ENCODE measurements around the gene ALKBH4. TPM values are rescaled to one million over a fixed set of nuclear protein-coding genes. Genes with fewer than 3 reads are reported as not detected.

The ALKBH4 gene
- total RNA-seq, 1 experiment from 2014 or later = 26.4 TPM

GRCh38 chr7:102454468-102454867, 10.2 kb downstream of the ALKBH4 start:
- Histone ChIP-seq H3K36me3 (peaks cover 39% of the 10 kb centered on the region), H3K9me3 (replicated peaks) (no peaks in the 10 kb centered on the region), H3K4me1 (replicated peaks) (no peaks in the 10 kb centered on the region), H3K4me3 (no peak overlapping the region), H3K27ac (no peak overlapping the region), H3K27me3 (replicated peaks) (no peaks in the 10 kb centered on the region)
- DNase-seq (ENCODE audit: low read depth in 1 of 2, low spot score in 2 of 2) = no peak

- Histone ChIP-seq H3K36me3 (peaks cover 35% of the 10 kb centered on the region), H3K9me3 (replicated peaks) (no peaks in the 10 kb centered on the region), H3K4me3 (no peak overlapping the region), H3K27me3 (replicated peaks) (no peaks in the 10 kb centered on the region), H3K4me1 (replicated peaks) (peaks cover 5% of the 10 kb centered on the region), H3K27ac (no peak overlapping the region)
- no peak for DNase-seq (ENCODE audit: low read depth in 1 of 2, low spot score in 2 of 2)
Measured at GRCh38 chr7:102453319-102453718, 11.3 kb downstream of the ALKBH4 start.

- Histone ChIP-seq H3K36me3 (peaks cover 27% of the 10 kb centered on the region), H3K27ac (no peak overlapping the region), H3K4me1 (replicated peaks) (peaks cover 13% of the 10 kb centered on the region), H3K4me3 (no peak overlapping the region), H3K27me3 (replicated peaks) (no peaks in the 10 kb centered on the region), H3K9me3 (replicated peaks) (no peaks in the 10 kb centered on the region)
- no peak for DNase-seq (ENCODE audit: low read depth in 1 of 2, low spot score in 2 of 2)
Measured at GRCh38 chr7:102452451-102452850, 12.2 kb downstream of the ALKBH4 start.

- Histone ChIP-seq H3K27me3 (replicated peaks) (no peaks in the 10 kb centered on the region), H3K4me3 (no peak overlapping the region), H3K36me3 (peaks cover 28% of the 10 kb centered on the region), H3K9me3 (replicated peaks) (no peaks in the 10 kb centered on the region), H3K4me1 (replicated peaks) (peaks cover 22% of the 10 kb centered on the region), H3K27ac (no peak overlapping the region)
- DNase-seq (ENCODE audit: low read depth in 1 of 2, low spot score in 2 of 2) = no peak
Measured at GRCh38 chr7:102451371-102452054, 13.2 kb downstream of the ALKBH4 start.

- no peak overlapping the region for H3K4me3 ChIP-seq
- DNase-seq (ENCODE audit: low read depth in 1 of 2, low spot score in 2 of 2) = no peak
- no peaks in the 10 kb centered on the region for H3K27me3 ChIP-seq (replicated peaks)
- no peaks in the 10 kb centered on the region for H3K9me3 ChIP-seq (replicated peaks)
- peaks cover 22% of the 10 kb centered on the region for H3K4me1 ChIP-seq (replicated peaks)
- peaks cover 21% of the 10 kb centered on the region for H3K36me3 ChIP-seq
- no peak overlapping the region for H3K27ac ChIP-seq
Measured at GRCh38 chr7:102450242-102450641, 14.4 kb downstream of the ALKBH4 start.

GRCh38 chr7:102449136-102449535, 15.5 kb downstream of the ALKBH4 start:
- Histone ChIP-seq H3K27ac (no peak overlapping the region), H3K36me3 (peaks cover 19% of the 10 kb centered on the region), H3K9me3 (replicated peaks) (no peaks in the 10 kb centered on the region), H3K4me1 (replicated peaks) (peaks cover 22% of the 10 kb centered on the region), H3K4me3 (no peak overlapping the region), H3K27me3 (replicated peaks) (no peaks in the 10 kb centered on the region)
- DNase-seq (ENCODE audit: low read depth in 1 of 2, low spot score in 2 of 2) = no peak

- Histone ChIP-seq H3K9me3 (replicated peaks) (no peaks in the 10 kb centered on the region), H3K27me3 (replicated peaks) (no peaks in the 10 kb centered on the region), H3K4me3 (no peak overlapping the region), H3K27ac (no peak overlapping the region), H3K36me3 (peaks cover 20% of the 10 kb centered on the region), H3K4me1 (replicated peaks) (peaks cover 22% of the 10 kb centered on the region)
- no peak for DNase-seq (ENCODE audit: low read depth in 1 of 2, low spot score in 2 of 2)
Measured at GRCh38 chr7:102447311-102447710, 17.4 kb downstream of the ALKBH4 start.

- Histone ChIP-seq H3K27me3 (replicated peaks) (no peaks in the 10 kb centered on the region), H3K36me3 (peaks cover 28% of the 10 kb centered on the region), H3K9me3 (replicated peaks) (no peaks in the 10 kb centered on the region), H3K4me3 (no peak overlapping the region), H3K4me1 (replicated peaks) (peaks cover 22% of the 10 kb centered on the region), H3K27ac (no peak overlapping the region)
- DNase-seq (ENCODE audit: low read depth in 1 of 2, low spot score in 2 of 2) = no peak
Measured at GRCh38 chr7:102446387-102447156, 18.1 kb downstream of the ALKBH4 start.

GRCh38 chr7:102445674-102446071, 19.0 kb downstream of the ALKBH4 start:
- H3K4me1 ChIP-seq (replicated peaks) = peaks cover 27% of the 10 kb centered on the region
- H3K27ac ChIP-seq = no peak overlapping the region
- no peaks in the 10 kb centered on the region for H3K9me3 ChIP-seq (replicated peaks)
- DNase-seq (ENCODE audit: low read depth in 1 of 2, low spot score in 2 of 2) = no peak
- peaks cover 29% of the 10 kb centered on the region for H3K36me3 ChIP-seq
- H3K27me3 ChIP-seq (replicated peaks) = no peaks in the 10 kb centered on the region
- H3K4me3 ChIP-seq = no peak overlapping the region

- H3K27me3 ChIP-seq (replicated peaks) = no peaks in the 10 kb centered on the region
- peaks cover 32% of the 10 kb centered on the region for H3K4me1 ChIP-seq (replicated peaks)
- H3K27ac ChIP-seq = no peak overlapping the region
- H3K9me3 ChIP-seq (replicated peaks) = no peaks in the 10 kb centered on the region
- no peak overlapping the region for H3K4me3 ChIP-seq
- DNase-seq (ENCODE audit: low read depth in 1 of 2, low spot score in 2 of 2) = no peak
- H3K36me3 ChIP-seq = peaks cover 29% of the 10 kb centered on the region
Measured at GRCh38 chr7:102444961-102445673, 19.5 kb downstream of the ALKBH4 start.

- peak overlapping the region; percentile 50 for H3K27ac ChIP-seq
- peak; percentile 86 to 95 for DNase-seq (ENCODE audit: low read depth in 1 of 2, low spot score in 2 of 2)
Measured at GRCh38 chr7:102439963-102440795, 24.5 kb downstream of the ALKBH4 start.

GRCh38 chr7:102436118-102436517, 28.5 kb downstream of the ALKBH4 start:
- DNase-seq (ENCODE audit: low read depth in 1 of 2, low spot score in 2 of 2) = no peak
- Histone ChIP-seq H3K27ac (no peak overlapping the region), H3K9me3 (replicated peaks) (no peaks in the 10 kb centered on the region), H3K27me3 (replicated peaks) (no peaks in the 10 kb centered on the region), H3K4me1 (replicated peaks) (peaks cover 32% of the 10 kb centered on the region), H3K36me3 (peaks cover 17% of the 10 kb centered on the region), H3K4me3 (no peak overlapping the region)

More at GRCh38 chr7:102439963-102440795, 24.5 kb downstream of the ALKBH4 start:
- H3K4me1 ChIP-seq (replicated peaks) = peaks cover 20% of the 10 kb centered on the region
- no peaks in the 10 kb centered on the region for H3K9me3 ChIP-seq (replicated peaks)
- H3K36me3 ChIP-seq = peaks cover 24% of the 10 kb centered on the region
- H3K4me3 ChIP-seq = no peak overlapping the region
- no peaks in the 10 kb centered on the region for H3K27me3 ChIP-seq (replicated peaks)

GRCh38 chr7:102434039-102434486, 30.6 kb downstream of the ALKBH4 start:
- no peak for DNase-seq (ENCODE audit: low read depth in 1 of 2, low spot score in 2 of 2)
- Histone ChIP-seq H3K36me3 (peaks cover 10% of the 10 kb centered on the region), H3K27me3 (replicated peaks) (no peaks in the 10 kb centered on the region), H3K4me3 (peak overlapping the region; percentile 67), H3K9me3 (replicated peaks) (no peaks in the 10 kb centered on the region), H3K4me1 (replicated peaks) (peaks cover 16% of the 10 kb centered on the region), H3K27ac (no peak overlapping the region)
